SU-DHL-6 (cell line): ENCODE results near the gene CCDC88A.

Experiments used
- CTCF ChIP-seq: fragments of 200-600 bp; sonication (generic); IDR thresholded peaks from one replicate; pipeline ENCODE4 v1.5.1; 2017; ENCODE audit warnings: antibody characterized with exemption, mild to moderate bottlenecking, low read length, moderate library complexity; ENCODE audit not compliant: insufficient read depth, poor library complexity, severe bottlenecking
- EZH2phosphoT487 ChIP-seq: fragments of 200-600 bp; sonication (generic), shearing (Covaris generic); conservative IDR thresholded peaks from 2 replicates; pipeline ENCODE4 v1.6.1; 2018; ENCODE audit warnings: mild to moderate bottlenecking, antibody characterized with exemption, low read length, moderate library complexity, mixed read lengths

- no peak for TF ChIP-seq CTCF
- no peak for TF ChIP-seq EZH2phosphoT487
Measured at GRCh38 chr2:55439101-55439397, 19.4 kb upstream of the CCDC88A start.
